GM18868 (cell line): ENCODE measurements around the gene ADSS1.

ENCODE experiments used
- ATAC-seq: cut with Tn5 transposase; IDR thresholded peaks from one replicate; pipeline ENCODE4 v1.9.1; 2021; ENCODE audit warnings: mild to moderate bottlenecking, moderate library complexity; ENCODE audit not compliant: unreplicated experiment

The ADSS1 gene

DNA sequence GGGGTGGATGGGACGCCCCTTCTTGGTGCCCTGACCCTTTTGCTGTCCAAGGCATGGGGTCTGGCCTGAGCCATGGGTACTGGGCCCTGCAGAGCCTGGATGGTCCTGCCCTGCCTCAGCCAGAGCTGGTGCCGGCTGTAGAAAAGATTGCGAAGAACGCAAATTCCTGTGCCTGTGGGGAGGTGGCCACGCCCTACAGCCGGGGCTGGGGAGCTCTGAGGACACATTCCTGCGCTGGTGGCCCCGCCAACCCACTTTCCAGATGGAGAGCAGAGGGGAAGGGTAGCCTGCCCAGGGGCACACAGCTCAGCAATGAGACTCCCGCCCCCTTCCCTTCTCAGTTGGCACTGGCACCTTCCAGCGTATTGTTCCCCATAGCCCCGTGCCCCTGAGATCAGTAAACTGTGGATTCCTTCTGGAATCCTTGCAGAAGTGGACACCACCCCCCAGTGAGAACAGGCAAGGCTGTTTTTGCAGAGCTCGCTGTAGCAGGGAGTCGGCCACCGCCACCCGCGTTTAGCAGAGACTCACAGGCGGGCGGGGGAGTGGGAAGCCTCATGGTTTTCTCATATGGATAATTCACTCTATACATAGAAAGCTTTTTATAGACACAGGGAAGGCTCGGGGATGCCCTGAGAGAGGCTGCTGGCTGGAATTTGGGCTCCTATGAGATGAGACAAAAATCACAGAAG, 26.0 kb upstream of the ADSS1 start:
- ATAC-seq: no peak

DNA sequence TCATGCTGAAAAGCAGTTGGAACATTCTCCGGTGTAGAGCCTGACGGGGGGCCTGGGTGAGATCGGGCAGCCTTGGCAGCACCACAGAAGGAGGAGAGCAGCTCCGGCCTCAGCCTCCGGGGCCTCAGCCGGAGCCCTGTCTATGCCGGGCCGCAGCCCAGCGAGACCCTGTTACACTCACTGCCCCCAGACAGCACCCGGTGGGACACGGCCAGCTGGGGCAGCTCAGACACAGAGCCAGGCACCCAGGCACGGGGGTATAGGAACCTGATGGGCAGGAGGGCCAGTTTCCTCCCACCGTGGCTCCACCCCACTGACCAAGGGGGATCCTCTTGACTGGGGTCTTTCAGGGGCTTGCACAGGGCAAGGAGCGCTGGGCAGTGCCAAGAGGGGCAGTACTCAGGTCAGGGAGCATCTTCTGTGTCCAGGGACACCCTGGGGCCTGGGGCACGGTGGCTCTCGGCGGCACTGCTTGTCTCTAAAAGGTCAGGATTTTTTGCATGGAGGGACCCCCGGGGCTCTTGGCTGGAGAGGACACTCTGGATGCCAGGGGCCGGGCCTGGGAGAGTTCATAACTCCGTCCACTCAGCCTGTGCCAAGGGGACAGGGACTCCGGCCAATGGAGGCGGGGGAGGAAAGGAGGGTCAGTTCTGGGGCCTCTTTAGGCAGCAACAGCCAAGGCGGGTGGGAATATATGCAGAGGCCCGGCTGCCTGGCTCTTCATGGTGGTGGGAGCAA, 25.2 kb upstream of the ADSS1 start:
- ATAC-seq: no peak

DNA sequence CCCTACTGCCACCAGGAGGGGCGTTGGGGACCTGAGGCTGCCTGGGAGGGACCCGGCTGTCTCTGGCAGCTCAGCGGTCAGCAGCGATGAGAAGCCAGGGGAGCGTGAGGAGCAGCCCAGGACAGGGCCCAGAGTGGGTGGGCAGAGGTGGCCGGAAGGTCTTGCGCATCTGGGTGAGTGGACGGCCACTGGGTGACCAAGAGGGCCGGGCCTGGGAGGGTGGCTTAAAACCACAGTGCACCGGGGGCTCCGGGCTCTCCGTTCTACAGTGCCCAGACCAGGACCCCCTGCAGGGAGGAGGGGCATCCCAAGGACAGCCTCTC, 24.6 kb upstream of the ADSS1 start:
- no peak for ATAC-seq

DNA sequence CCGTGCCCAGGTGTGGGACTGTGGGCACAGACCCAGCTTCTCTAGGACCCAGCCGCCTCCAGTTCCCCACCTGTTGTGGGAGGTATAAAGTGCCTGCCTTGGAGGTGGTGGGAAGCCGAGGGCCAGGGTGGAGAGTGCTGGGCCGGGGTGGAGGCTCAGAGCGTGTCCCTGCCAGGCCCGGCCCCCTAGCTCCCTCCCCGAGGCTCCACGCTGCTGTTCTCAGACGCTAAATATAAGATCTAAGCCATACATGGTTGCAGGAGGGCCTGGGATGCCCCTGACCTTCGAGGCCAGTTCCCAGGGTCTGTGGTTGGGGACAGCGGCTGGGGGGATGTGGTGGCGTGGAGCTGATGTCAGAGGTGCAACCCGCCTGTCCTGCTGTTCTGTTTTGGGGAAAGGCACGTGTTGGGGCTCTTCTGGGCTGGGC, 23.8 kb upstream of the ADSS1 start:
- ATAC-seq: no peak

DNA sequence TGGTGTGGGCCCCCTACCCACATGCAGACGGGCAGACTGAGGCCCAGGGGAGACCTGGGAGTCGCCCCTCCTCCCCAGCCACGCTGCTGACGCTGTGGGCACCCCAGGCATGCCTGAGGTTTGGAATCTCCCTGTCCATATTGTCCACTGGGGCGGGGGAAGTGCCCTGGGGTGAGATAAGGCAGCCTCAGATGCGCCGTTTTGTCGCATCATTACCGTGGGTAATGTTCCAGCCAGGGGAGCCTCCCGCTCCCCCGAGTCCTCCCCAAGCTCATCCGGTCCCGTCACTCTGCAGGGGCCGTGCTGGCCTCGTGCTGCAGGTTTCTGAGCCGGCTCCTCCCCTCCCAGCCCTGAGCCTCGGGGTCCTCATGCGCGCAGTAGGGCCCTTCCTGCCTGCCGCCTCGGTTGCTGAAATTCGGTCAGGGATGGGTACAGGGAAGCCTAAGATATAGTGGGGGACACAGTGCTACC, 23.2 kb upstream of the ADSS1 start:
- no peak for ATAC-seq

DNA sequence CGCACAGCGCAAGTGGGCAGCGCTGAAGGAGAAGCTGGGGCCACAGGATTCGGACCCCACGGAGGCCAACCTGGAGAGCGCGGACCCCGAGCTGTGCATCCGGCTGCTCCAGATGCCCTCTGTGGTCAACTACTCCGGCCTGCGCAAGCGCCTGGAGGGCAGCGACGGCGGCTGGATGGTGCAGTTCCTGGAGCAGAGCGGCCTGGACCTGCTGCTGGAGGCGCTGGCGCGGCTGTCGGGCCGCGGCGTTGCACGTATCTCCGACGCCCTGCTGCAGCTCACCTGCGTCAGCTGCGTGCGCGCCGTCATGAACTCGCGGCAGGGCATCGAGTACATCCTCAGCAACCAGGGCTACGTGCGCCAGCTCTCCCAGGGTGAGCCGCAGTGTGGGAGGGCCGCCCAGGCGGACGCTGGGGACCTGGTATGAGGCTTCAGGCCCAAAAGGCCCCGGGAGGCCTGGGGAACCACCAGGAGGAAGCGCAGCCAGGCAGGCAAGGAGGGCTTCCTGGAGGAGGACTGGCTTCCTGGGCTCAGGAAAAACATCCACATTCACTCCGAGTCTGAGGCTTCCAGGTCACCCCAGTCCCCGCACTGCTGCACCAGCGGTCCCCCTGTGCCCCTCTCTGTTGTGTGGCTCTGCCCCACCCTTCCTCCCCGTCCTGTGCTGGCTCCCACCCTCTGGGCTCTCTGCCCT, 22.5 kb upstream of the ADSS1 start:
- ATAC-seq: no peak

DNA sequence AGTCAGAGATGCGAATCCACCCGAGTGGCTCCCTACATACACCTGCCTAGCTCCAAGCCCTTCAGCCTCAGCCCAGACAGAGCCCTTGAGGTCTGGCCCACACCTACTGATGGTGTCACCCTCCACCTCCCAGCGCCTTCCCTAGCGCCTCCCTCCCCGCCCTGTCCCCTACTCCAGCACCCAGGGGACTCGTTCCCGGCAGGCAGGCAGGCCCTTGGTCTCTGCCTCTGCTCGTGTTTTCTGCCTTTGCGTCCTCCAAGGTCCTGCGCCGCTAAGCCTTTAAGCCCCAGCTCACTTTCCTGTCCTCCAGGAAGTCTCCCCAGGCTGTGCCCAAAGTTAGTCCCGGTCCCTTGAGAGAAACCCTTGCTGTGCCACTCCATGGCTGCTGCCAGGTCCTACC, 21.9 kb upstream of the ADSS1 start:
- no peak for ATAC-seq

DNA sequence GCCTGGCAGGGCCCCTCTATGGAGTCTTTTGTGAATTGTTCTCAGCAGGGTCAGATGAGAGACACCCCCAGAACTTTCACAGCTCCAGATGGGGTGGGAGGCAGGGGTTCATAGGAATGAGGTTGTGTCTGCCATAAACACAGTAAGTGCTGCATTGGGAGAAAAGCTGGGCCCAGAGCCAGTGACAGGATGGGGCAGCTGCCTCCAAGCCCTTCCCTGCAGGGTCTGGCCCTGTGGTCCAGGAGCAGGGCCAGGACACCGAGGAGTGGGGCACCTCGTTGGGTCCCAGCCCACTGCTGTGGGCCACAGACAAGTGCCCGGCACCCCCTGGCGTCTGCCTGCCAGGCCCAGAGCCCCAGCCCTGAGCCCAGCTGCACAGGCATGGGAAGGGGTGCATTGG, 21.4 kb upstream of the ADSS1 start:
- ATAC-seq: no peak

DNA sequence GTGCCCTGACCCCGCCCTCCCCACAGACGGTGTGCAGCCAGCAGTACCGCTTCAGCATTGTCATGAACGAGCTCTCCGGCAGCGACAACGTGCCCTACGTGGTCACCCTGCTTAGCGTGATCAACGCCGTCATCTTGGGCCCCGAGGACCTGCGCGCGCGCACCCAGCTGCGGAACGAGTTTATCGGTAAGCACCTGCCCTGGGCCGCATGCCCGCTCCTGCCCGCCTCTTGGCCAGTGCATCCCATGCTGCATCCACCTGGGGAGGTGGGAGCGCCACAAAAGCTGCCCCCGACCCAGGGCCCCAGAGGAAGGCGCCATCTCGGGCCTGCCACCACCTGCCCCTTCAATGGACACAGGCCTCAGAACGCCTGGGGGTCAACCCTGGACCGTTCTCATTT, 20.8 kb upstream of the ADSS1 start:
- ATAC-seq: no peak

DNA sequence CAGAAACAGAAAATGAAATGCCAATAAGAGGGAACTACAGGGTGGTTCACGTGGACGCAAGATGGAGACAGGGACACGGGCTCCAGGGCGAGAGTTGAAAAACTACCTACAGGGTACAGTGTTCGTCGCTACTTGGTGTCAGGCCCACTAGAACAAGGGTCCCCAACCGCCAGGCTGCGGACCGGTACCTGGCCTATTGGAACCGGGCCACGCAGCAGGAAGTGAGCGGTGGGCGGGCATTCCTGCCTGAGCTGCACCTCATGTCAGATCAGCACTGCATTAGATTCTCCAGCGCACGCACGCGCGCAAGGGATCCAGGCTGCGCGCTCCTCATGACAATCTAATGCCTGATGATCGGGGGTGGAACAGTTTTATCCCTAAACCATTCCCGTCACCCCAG, 19.8 kb upstream of the ADSS1 start:
- ATAC-seq: no peak

DNA sequence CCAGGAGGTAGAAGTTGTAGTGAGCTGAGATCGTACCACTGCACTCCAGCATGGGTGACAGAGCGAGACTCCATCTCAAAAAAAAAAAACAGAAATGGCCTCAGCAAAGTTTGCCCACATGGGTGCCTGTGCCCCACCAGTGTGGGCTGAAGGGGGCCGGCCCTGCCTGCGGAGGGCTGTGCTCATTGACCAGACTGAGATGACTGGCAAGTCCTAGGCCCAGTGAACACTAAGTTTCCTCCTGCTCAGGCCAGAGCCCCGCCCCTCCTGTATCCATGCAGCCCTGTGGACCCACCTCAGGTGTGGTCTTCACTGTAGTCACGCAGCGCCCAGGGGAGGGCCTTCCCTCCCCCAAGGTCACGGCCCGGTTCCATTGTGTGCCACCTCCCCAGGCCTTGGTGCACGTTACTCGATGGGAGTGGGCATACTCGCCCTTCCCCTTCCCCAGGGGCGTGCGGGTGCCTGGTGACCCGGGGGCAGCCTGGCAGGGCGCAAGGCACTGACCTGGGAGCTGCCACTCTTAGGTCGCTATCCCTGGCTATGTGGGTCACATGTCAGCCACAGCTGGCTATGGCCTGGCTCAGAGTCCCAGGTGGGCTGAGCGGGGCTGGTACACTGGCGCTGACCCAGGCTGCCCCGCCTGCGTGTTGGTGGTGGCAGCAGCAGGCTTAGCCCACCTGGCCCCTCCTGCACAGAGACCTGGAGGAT, 18.5 kb upstream of the ADSS1 start:
- no peak for ATAC-seq

DNA sequence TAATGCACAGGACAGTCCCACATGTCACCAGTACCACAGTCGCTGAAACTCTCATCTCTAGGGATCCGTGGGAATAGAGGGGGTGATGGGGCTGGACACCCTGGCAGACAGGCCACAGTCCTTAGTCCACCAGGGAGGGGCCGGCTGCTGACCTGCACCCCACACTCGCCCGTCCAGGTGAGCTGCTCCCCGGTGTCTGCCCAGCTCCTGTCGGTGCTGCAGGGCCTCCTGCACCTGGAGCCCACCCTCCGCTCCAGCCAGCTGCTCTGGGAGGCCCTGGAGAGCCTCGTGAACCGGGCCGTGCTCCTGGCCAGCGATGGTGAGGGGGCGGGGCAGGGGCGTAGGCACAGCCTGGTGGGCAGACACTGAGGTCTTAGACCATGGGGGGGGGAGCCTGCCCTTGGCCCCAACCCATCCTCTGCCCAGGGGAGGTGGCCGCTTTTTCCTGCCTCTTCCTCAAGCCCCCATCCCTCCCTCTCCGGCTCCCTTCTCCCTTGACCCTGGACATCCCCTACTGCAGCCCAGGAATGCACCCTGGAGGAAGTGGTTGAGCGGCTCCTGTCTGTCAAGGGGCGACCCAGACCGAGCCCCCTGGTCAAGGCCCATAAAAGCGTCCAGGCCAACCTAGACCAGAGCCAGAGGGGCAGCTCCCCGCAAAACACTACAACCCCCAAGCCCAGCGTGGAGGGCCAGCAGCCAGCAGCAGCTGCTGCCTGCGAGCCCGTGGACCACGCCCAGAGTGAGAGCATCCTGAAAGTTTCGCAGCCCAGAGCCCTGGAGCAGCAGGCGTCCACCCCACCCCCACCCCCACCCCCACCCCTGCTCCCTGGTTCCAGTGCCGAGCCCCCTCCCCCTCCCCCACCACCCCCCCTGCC, 17.1 kb upstream of the ADSS1 start:
- ATAC-seq: no peak

DNA sequence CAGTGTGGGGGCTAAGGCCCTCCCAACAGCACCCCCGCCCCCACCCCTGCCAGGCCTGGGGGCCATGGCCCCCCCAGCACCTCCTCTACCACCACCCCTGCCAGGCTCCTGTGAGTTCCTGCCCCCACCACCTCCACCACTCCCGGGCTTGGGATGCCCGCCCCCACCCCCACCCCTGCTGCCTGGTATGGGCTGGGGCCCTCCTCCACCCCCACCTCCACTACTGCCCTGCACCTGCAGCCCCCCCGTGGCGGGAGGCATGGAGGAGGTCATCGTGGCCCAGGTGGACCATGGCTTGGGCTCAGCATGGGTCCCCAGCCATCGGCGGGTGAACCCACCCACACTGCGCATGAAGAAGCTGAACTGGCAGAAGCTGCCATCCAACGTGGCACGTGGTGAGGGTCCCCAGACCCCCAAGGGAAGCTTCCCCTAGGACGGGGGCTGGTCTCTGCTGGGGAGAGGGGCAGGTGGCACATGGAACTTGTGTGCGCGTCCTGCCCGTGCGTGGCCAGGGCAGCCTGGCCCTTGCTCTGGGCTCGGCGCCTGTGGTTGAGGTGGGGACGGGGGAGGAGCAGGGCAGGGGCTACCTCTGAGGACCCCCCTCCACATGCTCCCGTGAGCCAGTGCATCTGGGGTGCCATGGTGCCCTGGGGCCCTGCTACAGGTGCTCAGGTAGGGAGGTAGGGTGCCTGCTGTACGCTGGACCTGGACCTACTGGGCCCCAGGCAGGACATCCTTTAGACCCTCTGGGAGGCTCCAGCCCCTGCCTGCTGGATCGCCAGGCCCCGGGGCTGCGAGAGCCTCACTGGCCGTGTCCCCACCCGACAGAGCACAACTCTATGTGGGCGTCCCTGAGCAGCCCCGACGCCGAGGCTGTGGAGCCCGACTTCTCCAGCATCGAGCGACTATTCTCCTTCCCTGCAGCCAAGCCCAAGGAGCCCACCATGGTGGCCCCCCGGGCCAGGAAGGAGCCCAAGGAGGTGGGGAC, 16.1 kb upstream of the ADSS1 start:
- no peak for ATAC-seq

DNA sequence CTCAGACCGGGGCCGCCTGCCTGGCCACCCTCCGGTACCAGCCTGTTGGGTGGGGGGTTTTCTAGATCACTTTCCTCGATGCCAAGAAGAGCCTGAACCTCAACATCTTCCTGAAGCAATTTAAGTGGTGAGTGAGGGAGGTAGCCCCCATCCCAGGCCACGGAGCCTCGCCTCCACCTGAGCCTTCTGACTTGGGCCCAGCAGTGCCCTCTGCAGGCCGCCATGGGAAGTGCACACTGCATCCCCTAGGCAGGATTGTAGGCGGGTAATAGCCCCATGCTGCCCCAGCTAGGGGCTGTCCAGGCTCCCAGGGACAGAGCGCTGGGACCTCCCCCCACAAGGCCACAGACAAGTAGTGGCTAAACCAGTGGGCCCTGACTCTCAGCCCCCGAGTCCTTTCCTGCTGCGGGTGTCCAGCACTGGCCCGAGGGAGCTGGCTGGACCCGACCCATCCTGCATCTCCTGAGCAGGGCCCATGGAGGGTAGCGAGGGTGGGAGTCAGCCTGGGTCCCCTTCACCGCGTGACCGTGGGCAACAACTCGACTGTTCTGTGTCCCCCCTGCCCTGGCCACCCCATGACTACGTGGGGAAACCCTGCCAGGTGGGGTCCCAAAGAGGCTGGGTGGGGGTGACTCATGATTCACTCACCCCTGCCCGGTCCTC, 15.3 kb upstream of the ADSS1 start:
- no peak for ATAC-seq

DNA sequence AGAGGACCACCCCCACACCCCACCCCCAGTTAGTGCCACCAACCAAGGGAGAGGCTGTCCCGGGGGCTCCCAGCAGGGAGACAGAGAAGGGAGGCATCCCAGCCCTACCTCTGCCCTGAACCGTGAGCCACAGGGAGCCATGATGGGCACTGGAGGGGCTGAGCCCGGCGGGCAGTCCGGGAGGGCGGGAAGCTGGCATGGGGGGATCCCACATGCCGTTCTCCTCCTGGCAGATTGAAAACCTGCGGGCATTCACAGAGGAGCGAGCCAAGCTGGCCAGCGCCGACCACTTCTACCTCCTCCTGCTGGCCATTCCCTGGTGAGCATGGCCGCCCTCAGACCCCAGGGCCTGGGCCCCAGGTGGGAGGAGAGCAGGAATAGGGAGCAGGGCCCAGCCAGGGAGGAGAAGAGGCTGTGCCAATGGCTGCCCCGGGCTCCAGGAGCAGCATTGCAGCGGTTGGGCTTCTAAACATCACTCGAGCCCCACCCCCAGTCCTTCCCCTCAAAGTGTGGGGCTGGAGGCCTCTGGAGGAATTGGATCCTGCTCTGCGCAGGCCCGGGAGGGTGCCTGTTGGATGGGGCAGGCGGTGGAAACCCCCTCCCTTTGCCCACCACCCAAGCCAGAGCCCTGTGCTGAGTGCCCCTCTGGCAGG, 14.5 kb upstream of the ADSS1 start:
- no peak for ATAC-seq

DNA sequence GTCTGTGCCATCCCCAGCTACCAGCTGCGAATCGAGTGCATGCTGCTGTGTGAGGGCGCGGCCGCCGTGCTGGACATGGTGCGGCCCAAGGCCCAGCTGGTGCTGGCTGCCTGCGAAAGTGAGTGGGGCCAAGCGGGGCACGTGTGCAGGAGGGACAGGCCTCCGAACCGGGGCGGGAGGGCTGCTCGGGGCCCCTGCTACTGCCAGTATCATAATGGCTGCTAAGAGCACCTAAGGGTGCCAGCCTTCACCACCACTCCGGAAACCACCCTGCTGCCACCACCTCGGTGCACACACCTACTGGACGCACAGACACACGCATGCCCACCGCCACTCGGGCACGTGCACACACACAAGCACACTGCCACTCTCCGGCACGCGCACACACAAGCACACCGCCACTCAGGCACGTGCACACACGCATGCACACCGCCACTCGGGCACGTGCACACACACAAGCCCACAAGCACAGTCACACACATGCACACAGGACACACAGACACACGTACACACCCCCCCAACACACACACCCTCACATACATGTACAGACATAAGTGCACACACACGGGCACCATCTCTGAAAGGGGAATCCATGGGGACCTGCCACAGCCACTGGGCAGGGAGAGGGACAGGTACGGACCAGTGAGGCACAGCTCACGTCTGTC, 13.8 kb upstream of the ADSS1 start:
- ATAC-seq: no peak

DNA sequence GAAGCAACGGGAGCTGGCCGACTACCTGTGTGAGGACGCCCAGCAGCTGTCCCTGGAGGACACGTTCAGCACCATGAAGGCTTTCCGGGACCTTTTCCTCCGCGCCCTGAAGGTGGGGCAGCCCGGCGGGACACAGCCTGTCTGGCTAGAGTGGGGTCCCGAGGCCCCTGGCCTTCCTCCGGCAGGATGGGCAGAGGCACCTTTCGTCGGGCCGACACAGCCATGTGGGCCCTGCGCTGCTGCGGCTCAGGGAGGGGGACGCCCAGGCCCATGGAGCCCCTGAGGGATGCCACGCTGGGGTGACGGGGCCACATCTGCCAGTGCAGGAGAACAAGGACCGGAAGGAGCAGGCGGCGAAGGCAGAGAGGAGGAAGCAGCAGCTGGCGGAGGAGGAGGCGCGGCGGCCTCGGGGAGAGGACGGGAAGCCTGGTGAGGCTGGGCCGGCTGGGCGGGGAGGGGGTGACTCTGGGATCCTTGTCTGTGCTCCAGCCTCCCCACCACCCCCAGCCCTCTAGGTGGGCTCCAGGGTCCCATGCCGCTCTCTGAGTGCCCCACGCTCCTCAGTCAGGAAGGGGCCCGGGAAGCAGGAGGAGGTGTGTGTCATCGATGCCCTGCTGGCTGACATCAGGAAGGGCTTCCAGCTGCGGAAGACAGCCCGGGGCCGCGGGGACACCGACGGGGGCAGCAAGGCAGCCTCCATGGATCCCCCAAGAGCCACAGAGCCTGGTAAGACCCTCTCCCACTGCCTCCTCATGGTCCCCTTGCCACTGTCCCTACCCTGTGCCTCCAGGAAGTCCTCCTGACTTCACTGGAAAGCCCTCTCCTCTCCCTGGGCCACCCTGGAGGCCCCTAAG, 10.9 kb upstream of the ADSS1 start:
- ATAC-seq: no peak
